Suprapubic skin (tissue), 4 donors: ENCODE results near the gene ZNF683. TPM values are rescaled to one million over a fixed set of nuclear protein-coding genes. Genes with fewer than 3 reads are reported as not detected.

Experiments used
- DNase-seq, 2 donors: peaks; one replicate each; pipeline ENCODE4 v3.0.0-alpha.2; 2019; ENCODE audit warnings: low spot score in 2 of 2
- H3K27ac ChIP-seq: fragments of 200-600 bp; sonication (generic); one replicate; pipeline ENCODE4 v1.5.1; 2019
- H3K27me3 ChIP-seq: fragments of 200-600 bp; sonication (generic); one replicate; pipeline ENCODE4 v1.5.1; 2019
- H3K36me3 ChIP-seq: fragments of 200-600 bp; sonication (generic); one replicate; pipeline ENCODE4 v1.5.1; 2019
- H3K4me1 ChIP-seq: fragments of 200-600 bp; sonication (generic); one replicate; pipeline ENCODE4 v1.5.1; 2019
- H3K4me3 ChIP-seq: fragments of 200-600 bp; sonication (generic); one replicate; pipeline ENCODE4 v1.5.1; 2019; ENCODE audit warnings: mild to moderate bottlenecking
- H3K9me3 ChIP-seq: fragments of 200-600 bp; sonication (generic); one replicate; pipeline ENCODE4 v1.5.1; 2019
- EP300 ChIP-seq: sonication (generic); formaldehyde crosslinking; IDR thresholded peaks from one replicate; pipeline ENCODE4 v1.6.1; 2017; ENCODE audit warnings: antibody characterized with exemption
- POLR2A ChIP-seq, 2 donors: fragments of 450-650 bp; IDR thresholded peaks; one replicate each; pipeline ENCODE4 v1.6.1; 2017; ENCODE audit warnings: antibody characterized with exemption in 2 of 2, mild to moderate bottlenecking in 2 of 2, moderate library complexity in 2 of 2
- POLR2AphosphoS5 ChIP-seq, 3 donors: sonication (generic); formaldehyde crosslinking; IDR thresholded peaks; one replicate each; pipeline ENCODE4 v1.6.1; 2017; ENCODE audit warnings: antibody characterized with exemption in 3 of 3
- WGBS: methylation state at CpG from one replicate; pipeline ENCODE4 v1.1.5; 2018; 5-methylcytosine and 5-hydroxymethylcytosine counted together
- total RNA-seq, 4 donors: library from RNA; depleted of rRNA; stranded (reverse); fragments of >200 nt; gene quantifications; one replicate each; pipeline ENCODE4 v1.1.0, GENCODE V29; 2016
- TF ChIP-seq, protein P1 (sequence below), 2 donors: fragments of 200-600 bp in 1 of 2; fragments of 450-650 bp in 1 of 2; sonication (generic) in 1 of 2; IDR thresholded peaks; one replicate each; pipeline ENCODE4 v1.5.1; 2016 to 2019; ENCODE audit warnings: antibody characterized with exemption in 2 of 2, mild to moderate bottlenecking in 1 of 2, moderate library complexity in 1 of 2

The ZNF683 gene
- total RNA-seq, 4 donors from 2014 or later: not detected

DNA sequence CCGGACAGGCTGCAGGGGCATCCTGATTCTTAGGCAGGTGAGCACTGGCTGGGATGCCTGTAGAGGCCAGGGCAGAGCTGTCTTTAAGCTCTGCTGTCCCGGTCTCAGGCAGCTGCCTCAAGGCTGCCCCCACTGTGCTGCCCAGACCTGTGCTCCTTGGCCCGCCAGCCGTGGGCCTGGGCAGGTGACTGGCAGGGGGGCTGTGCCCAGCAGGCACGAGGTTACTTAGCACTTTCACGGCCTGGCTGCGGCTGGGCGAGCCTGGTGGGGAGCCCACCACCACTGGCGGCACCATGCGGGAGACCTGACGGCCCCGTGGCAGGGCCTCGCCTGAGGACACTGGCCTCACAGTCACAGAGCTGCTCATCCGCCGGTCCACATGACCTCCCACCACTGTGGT lies 26.8 kb downstream of the ZNF683 start:
- Histone ChIP-seq H3K27ac (no peak overlapping the region), H3K4me1 (peaks cover 3% of the 10 kb centered on the region), H3K27me3 (no peaks in the 10 kb centered on the region), H3K9me3 (no peaks in the 10 kb centered on the region), H3K36me3 (peaks cover 5% of the 10 kb centered on the region), H3K4me3 (no peak overlapping the region)
- TF ChIP-seq, protein P1, sequence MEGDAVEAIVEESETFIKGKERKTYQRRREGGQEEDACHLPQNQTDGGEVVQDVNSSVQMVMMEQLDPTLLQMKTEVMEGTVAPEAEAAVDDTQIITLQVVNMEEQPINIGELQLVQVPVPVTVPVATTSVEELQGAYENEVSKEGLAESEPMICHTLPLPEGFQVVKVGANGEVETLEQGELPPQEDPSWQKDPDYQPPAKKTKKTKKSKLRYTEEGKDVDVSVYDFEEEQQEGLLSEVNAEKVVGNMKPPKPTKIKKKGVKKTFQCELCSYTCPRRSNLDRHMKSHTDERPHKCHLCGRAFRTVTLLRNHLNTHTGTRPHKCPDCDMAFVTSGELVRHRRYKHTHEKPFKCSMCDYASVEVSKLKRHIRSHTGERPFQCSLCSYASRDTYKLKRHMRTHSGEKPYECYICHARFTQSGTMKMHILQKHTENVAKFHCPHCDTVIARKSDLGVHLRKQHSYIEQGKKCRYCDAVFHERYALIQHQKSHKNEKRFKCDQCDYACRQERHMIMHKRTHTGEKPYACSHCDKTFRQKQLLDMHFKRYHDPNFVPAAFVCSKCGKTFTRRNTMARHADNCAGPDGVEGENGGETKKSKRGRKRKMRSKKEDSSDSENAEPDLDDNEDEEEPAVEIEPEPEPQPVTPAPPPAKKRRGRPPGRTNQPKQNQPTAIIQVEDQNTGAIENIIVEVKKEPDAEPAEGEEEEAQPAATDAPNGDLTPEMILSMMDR (IDR thresholded peaks at IDR 0.05): no peak
- no peak for DNase-seq
- 100% methylated on average over 2 of the region's 15 CpGs for WGBS

DNA sequence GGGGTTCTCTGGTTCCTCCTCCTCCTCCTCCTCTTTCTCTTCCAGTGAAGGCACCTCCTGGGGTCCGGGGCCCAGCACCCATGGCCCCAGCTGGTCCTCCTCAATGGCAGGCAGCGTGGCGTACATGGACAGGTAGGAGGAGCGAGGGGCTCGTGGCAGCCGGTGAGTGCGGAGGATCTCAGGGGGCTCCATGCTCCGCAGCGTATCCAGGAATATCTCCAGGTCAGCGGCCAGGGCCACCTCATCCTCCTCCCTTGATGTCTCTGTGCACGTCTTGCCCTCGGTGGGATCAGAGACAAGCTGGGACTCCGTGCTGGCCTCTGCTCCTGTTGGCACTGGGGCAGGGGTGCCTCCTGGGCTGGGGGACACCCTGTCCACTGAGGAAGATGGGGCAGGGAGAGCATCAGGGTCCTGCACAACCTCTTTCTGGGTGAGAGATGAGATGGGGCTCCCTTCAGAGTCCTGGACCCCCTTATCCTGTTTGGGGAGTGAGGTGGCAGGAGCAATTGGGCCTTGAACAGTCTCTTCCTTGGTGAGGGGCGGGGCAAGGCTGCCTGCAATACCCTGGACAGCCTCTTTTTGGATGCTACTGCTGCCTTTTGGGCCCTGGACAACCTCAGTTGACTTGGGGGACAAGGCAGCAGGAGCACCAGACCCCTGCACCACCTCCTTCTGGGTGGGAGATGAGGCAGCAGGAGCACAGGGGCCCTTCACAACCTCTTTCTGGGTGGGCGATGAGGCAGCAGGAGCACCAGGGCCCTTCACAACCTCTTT lies 28.2 kb downstream of the ZNF683 start:
- H3K4me3 ChIP-seq: no peak overlapping the region

DNA sequence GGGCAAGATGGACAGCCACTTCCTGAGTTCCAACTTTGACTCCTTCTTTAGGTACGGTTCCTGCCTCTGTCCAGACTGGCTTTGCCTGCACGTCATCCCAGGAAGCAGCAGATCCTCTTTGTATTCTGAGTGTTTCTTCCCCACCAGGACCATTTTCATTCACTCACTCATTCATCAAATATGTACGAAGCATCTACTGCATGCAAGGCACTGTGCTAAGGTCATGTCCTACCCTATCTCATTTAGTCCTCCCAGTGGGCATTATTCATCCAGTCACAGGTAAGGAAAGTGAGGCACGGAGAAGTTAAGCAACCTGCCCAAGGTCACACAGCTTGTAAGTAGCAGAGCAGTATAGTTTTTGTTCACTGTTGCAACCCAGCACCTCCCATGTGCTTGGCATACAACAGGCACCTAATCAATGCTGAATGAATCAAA lies 32.5 kb downstream of the ZNF683 start:
- Histone ChIP-seq H3K27ac (no peak overlapping the region), H3K4me1 (peaks cover 21% of the 10 kb centered on the region), H3K9me3 (no peaks in the 10 kb centered on the region), H3K4me3 (no peak overlapping the region), H3K27me3 (peaks cover 5% of the 10 kb centered on the region), H3K36me3 (no peaks in the 10 kb centered on the region)
- no peak for TF ChIP-seq POLR2A (IDR thresholded peaks at IDR 0.05)
- no peak for TF ChIP-seq POLR2AphosphoS5 (IDR thresholded peaks at IDR 0.05)
- TF ChIP-seq EP300: no peak
- TF ChIP-seq, protein P1 (IDR thresholded peaks at IDR 0.05): no peak
- 72% methylated on average over 4 of the region's 4 CpGs for WGBS
- no peak for DNase-seq

More for the DNA sequence above, 28.2 kb downstream of the ZNF683 start:
- DNase-seq: no peak
- WGBS: 97% methylated on average over 13 of the region's 15 CpGs
- H3K36me3 ChIP-seq: peaks cover 5% of the 10 kb centered on the region
- H3K27me3 ChIP-seq: no peaks in the 10 kb centered on the region
- H3K9me3 ChIP-seq: no peaks in the 10 kb centered on the region
- no peak overlapping the region for H3K27ac ChIP-seq
- H3K4me1 ChIP-seq: no peaks in the 10 kb centered on the region
- TF ChIP-seq POLR2A (IDR thresholded peaks at IDR 0.05): no peak
- TF ChIP-seq POLR2AphosphoS5 (IDR thresholded peaks at IDR 0.05): no peak
- TF ChIP-seq, protein P1 (IDR thresholded peaks at IDR 0.05): no peak
- no peak for TF ChIP-seq EP300

DNA sequence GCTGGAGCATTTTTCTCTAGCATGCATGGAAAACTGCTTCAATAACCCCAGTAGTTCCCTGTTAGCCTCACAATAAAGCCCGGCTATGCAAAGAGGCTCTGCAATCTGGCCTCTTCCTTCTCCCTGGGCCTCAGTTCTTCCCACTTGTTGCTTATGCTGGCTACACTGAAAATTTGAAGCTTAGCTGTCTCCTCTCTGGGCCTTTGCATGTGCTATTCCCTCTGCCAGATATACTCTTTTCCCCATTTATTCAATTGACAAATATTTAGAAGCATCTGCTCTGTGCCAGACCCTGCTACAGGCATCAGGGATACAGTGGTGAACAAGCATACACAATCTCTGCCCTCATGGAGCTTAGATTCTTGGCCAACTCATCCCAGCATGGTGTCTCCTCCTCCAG lies 33.9 kb downstream of the ZNF683 start:
- peaks cover 21% of the 10 kb centered on the region for H3K4me1 ChIP-seq
- H3K27ac ChIP-seq: no peak overlapping the region
- no peaks in the 10 kb centered on the region for H3K36me3 ChIP-seq
- DNase-seq: no peak
- no peak for TF ChIP-seq POLR2AphosphoS5 (IDR thresholded peaks at IDR 0.05)
- no peak for TF ChIP-seq POLR2A (IDR thresholded peaks at IDR 0.05)
- TF ChIP-seq EP300: no peak
- TF ChIP-seq, protein P1 (IDR thresholded peaks at IDR 0.05): no peak
- no peak overlapping the region for H3K4me3 ChIP-seq
- H3K27me3 ChIP-seq: peaks cover 11% of the 10 kb centered on the region
- 75% methylated on average over 1 of the region's 1 CpG for WGBS
- H3K9me3 ChIP-seq: no peaks in the 10 kb centered on the region

DNA sequence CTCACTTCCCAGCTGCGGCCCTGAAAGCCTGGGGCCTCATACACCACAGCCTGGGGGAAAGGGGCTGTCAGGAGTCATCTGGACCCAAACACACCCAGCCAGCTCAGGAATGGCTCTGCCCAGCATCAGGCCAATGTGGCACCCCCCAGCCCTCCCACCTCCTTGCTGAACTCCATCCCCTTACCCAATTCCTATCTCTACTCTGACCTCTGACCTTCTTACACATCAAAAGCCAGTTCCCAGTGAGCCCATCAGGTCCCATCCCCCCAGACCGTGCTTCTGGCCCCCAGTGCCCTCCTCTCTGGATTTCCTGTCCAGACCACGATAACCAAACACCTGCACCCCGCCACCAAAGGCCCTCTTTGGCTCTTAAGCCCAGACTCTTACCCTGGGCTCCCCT lies 34.9 kb downstream of the ZNF683 start:
- H3K36me3 ChIP-seq: no peaks in the 10 kb centered on the region
- WGBS: 84% methylated on average over 4 of the region's 4 CpGs
- H3K9me3 ChIP-seq: no peaks in the 10 kb centered on the region
- H3K4me3 ChIP-seq: no peak overlapping the region
- H3K27me3 ChIP-seq: peaks cover 11% of the 10 kb centered on the region
- DNase-seq: no peak
- H3K27ac ChIP-seq: no peak overlapping the region
- H3K4me1 ChIP-seq: peaks cover 21% of the 10 kb centered on the region
- TF ChIP-seq EP300: no peak
- no peak for TF ChIP-seq POLR2A (IDR thresholded peaks at IDR 0.05)
- no peak for TF ChIP-seq POLR2AphosphoS5 (IDR thresholded peaks at IDR 0.05)
- TF ChIP-seq, protein P1 (IDR thresholded peaks at IDR 0.05): no peak
